ENCODE data around the gene PLEKHH1.

Gene PLEKHH1

DNA sequence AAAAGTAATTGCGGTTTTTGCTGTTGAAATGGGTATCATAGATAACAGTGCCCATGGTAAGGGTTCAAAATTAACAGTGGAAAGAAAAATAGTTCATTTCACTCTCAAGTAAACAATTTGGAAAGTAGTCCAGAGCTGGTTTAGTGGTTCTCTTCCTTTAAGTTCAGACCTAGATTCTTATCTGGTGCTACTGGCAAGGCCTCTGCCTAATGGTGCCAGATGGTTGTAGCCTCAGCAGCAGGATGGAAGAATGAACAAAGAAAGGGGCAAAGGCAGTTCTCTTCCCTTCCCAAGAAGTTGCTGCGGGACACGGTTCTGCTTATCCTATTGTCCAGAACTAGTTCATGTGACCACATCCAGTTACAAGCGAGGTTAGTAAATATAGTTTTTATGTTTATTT, 97.1 kb downstream of the PLEKHH1 start:
- no peak for DNase-seq (ENCODE audit: low spot score)

DNA sequence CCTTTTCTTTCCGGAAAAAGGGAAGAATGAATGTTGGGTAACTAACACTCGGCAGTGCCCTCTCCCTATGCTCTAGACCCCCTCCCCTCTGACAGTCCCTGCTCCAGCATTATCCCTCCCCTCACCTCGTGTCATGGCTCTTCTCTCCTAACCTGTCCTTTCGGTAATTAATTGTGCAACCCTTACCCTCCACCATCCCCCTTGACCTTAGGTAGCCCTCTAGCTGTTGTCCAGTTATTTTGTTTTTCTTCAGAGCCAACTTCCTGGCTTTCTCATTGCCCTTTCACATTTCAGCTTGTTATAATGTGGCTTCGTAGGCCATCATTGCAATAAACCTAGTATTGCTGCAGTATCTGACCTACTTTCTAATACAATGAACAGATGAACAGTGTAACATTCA, 97.8 kb downstream of the PLEKHH1 start:
- DNase-seq (ENCODE audit: low spot score): no peak

DNA sequence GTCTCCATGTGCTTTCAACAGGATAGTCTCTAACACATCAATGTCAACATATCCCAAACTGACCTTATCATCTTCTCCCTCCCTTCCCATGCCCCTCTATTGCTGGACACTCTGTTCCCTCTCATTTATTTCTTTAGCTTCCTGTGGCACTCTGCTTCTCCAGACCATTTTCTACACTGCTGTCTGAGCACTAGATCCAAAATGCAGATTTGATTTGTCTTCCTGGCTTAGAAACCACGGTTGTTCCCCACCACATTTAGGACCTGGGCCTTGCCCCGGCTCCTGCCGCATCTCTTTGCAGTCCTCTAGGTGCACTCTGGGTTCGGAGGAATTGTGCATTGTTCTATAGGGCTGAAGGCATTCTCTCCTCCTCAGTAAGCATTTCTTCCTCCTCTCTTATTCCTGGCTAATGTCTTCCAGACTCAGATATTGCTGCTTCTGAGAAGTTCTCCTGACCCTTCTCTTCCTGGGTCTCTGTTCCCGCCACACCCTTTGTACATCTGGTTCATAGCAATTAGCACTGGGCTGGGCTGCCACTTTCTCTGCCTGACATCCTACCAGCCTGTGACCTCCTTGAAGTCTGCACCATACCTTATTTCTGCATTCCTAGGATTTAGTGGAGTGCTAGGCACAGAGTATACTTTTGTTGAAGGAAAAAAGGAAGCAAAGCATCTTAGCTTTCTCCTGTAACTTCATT, 100.5 kb downstream of the PLEKHH1 start:
- DNase-seq (ENCODE audit: low spot score): no peak

DNA sequence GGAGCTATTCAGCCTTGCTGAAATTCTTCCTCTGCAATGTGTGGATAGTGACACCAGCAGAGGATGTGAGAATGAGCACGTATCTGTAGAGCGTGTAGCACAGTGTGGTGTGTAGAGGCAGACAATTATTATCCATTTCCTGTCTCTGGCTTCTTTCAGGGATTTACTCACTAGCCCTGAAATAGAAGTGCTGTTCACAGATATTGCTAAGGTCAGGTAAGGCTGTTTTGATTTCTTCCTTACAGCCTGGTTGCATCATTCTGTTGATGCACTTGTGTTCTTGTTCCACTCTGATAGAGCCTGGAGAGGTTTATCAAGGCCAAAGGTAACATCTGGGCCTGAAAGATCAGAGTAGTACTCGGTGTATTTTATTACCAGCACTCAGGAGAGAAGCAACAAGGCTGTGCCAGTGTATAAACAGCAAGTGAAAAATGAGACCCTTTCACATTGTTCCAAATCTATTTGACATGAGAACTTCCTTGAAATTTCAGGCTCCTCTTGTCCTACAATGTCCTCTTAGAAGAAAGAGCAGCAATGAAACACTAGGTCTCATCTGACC, 103.3 kb downstream of the PLEKHH1 start:
- no peak for DNase-seq (ENCODE audit: low spot score)

DNA sequence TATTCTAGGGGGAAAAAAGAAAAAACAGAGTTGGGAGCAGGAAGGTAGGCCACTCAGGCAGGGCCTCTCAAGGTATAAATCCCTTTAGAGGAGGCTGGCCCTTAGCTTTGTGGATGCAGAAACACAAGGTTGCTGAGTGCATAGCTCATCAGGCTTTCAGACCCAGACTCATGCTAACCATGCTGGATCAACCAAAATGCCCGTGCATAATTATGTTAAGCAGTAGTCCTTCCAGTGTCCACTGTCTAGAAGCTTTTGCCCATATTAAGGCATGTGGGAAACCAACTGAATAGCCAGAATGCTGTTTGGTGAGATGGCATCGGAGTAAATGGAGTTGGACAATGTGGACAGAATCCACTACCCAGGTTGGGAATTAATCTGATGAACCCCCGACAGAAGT, 105.6 kb downstream of the PLEKHH1 start:
- DNase-seq (ENCODE audit: low spot score): no peak

Measured in globus pallidus (tissue), 1 donor.